ENCODE measurements around the gene TMEM201.
"Not testable (repeated sequence)": the region's sequence is repeated elsewhere in the genome, so short reads cannot be mapped to it uniquely, and the experiment has no call there.

TMEM201 gene

DNA sequence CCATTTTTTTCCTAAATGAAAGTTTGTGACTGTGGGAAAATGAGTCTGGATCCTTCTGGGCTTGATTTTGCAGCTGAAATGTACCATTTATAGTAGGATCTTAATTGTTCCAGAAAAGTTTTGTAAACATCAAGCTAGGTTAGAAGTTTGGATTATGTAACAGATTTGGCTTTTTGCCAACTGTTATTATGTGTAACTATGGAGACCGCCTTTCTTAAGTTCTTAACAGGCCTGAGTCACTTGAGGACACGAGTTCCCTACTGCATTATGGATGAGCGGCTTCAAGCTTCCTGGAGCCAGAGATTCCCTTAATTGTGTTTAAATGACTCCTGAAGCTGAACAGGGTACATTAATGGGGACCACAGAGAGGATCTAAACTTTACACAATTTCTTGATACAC is 27.3 kb upstream of the TMEM201 start:
- H3K4me3 ChIP-seq (ENCODE audit: low read depth, low read length), result no peak overlapping the region
- TF ChIP-seq, protein P1, sequence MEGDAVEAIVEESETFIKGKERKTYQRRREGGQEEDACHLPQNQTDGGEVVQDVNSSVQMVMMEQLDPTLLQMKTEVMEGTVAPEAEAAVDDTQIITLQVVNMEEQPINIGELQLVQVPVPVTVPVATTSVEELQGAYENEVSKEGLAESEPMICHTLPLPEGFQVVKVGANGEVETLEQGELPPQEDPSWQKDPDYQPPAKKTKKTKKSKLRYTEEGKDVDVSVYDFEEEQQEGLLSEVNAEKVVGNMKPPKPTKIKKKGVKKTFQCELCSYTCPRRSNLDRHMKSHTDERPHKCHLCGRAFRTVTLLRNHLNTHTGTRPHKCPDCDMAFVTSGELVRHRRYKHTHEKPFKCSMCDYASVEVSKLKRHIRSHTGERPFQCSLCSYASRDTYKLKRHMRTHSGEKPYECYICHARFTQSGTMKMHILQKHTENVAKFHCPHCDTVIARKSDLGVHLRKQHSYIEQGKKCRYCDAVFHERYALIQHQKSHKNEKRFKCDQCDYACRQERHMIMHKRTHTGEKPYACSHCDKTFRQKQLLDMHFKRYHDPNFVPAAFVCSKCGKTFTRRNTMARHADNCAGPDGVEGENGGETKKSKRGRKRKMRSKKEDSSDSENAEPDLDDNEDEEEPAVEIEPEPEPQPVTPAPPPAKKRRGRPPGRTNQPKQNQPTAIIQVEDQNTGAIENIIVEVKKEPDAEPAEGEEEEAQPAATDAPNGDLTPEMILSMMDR (conservative IDR thresholded peaks at IDR 0.05; ENCODE audit: low read depth, low read length), result no peak
- DNase-seq (ENCODE audit: low read depth), result peak; percentile 98

DNA sequence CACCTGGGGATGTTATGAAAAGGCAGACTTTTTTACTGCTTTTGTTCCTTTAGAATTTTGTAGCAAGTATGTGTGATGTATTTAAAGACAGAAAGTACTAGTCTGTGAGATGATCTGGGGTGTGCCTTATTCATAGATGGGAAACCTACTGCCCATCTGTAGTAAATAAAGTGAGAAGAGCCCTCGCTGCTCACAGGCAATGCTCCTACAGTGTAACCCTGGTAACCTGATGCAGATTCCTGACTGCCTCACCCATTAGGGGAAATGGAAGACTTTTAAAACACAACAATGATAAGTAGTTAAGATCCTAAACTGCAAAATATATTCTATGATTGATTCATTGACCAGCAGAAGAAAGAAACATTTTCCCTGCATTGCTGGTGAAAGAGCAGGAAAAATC is 19.4 kb upstream of the TMEM201 start:
- TF ChIP-seq, protein P1 (conservative IDR thresholded peaks at IDR 0.05; ENCODE audit: low read depth, low read length), result no peak
- H3K4me3 ChIP-seq (ENCODE audit: low read depth, low read length), result no peak overlapping the region
- DNase-seq (ENCODE audit: low read depth), result no peak

DNA sequence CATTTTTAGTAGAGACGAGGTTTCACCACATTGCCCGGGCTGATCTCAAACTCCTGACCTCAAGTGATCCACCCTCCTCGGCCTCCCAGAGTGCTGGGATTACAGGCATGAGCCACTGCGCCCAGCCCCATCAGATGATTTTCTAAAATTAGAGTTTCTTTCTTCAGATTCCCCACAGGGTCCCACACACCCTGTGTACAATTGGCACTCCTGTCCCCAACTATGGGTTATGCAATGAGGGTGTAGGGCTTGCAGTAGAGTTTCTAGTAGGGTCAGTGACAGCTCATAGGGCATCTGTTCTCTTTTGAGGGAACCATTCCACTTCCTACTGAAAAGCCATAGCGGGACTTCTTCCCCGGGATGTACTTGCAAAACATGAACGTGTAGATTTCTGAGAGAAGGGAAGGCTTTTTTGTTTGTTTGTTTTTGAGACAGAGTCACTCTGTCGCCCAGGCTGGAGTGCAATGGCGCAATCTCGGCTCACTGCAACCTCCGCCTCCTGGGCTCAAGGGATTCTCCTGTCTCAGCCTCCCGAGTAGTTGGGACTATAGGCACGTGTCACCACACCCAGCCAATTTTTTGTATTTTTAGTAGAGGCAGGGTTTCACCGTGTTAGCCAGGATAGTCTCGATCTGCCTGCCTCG is 17.7 kb upstream of the TMEM201 start:
- DNase-seq (ENCODE audit: low read depth); H3K4me3 ChIP-seq (ENCODE audit: low read depth, low read length): not testable (repeated sequence)

DNA sequence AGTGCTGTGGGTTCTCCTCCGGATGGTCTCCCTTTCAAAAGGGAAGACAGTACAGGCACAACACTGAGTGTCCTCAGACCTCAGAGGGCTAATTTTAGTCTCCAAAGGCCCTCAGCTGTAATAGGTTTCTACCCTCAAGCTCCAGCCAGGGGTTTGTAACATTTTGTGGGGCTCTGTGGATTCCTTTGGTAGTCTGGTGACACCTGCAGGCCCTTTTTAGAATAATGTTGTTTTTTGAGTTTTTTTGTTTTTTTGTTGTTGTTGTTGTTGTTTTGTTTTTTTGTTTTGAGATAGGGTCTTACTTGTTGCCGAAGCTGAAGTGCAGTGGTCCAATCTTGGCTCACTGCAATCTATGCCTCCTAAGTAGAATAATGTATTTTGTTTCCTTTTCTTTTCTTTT is 15.0 kb upstream of the TMEM201 start:
- TF ChIP-seq, protein P1 (conservative IDR thresholded peaks at IDR 0.05; ENCODE audit: low read depth, low read length), result peak; percentile 56
- DNase-seq (ENCODE audit: low read depth), result peak; percentile 51
- H3K4me3 ChIP-seq (ENCODE audit: low read depth, low read length), result no peak overlapping the region

DNA sequence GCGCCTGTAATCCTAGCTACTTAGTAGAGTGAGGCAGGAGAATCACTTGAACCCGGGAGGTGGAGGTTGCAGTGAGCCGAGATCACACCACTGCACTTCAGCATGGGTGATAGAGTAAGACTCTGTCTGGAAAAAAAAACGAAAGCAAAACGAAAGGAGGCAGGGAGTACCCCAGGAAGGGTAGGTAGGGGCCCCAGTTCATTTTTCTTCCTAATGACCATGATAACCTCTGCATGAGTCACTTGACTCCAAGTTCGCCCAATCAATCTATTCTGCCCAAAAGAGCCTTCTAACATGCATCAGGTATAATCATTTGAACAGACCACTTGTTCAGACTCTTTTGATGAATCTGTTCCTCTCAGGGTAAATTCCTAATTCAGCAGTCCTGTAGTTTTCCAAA is 13.2 kb upstream of the TMEM201 start:
- TF ChIP-seq, protein P1 (conservative IDR thresholded peaks at IDR 0.05; ENCODE audit: low read depth, low read length), result no peak
- DNase-seq (ENCODE audit: low read depth), result no peak
- H3K4me3 ChIP-seq (ENCODE audit: low read depth, low read length), result no peak overlapping the region

DNA sequence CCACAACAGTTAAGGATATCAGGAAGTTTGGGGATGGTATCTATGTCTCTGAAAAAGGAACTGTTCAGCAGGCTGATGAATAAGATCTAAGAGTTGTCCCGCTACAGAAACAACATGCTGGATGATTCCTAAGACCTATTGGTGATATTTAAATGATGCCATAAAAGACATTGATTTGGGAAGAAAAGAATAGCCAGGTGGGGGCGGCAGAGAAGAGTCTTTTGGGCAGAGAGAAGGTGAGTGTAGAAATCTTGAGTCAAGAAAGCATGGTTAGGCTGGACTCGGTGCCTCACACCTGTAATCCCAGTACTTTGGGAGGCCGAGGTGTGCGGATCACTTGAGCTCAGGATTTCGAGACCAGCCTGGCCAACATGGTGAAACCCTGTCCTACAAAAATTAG is 11.8 kb upstream of the TMEM201 start:
- DNase-seq (ENCODE audit: low read depth), result no peak

DNA sequence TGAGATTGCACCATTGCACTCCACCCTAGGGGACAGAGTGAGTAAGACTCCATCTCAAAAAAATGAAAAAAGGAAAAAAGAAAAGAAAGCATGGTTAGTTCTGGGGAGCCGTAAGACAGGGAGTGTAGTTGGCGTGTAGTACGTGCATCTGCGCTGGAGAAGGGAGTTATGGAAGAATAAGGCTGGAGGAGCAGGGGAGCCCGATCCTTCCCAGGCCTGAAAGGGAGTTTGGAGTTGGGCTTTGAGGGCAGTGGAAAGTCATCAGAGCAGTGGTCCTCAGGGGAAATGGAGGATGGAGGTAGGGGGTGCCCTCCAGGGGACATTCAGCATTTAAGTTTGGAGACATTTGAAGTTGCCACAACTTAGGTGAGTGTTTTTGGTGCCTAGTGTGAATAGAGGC is 11.3 kb upstream of the TMEM201 start:
- no peak overlapping the region for H3K4me3 ChIP-seq (ENCODE audit: low read depth, low read length)
- TF ChIP-seq, protein P1 (conservative IDR thresholded peaks at IDR 0.05; ENCODE audit: low read depth, low read length), result no peak
- no peak for DNase-seq (ENCODE audit: low read depth)

More for the DNA sequence above, 11.8 kb upstream of the TMEM201 start:
- H3K4me3 ChIP-seq (ENCODE audit: low read depth, low read length), result no peak overlapping the region
- TF ChIP-seq, protein P1 (conservative IDR thresholded peaks at IDR 0.05; ENCODE audit: low read depth, low read length), result no peak
